ENCODE measurements around the gene PRSS38. TPM values are rescaled to one million over a fixed set of nuclear protein-coding genes. Genes with fewer than 3 reads are reported as not detected.

PRSS38 gene
- total RNA-seq: not detected in 2 replicates

DNA sequence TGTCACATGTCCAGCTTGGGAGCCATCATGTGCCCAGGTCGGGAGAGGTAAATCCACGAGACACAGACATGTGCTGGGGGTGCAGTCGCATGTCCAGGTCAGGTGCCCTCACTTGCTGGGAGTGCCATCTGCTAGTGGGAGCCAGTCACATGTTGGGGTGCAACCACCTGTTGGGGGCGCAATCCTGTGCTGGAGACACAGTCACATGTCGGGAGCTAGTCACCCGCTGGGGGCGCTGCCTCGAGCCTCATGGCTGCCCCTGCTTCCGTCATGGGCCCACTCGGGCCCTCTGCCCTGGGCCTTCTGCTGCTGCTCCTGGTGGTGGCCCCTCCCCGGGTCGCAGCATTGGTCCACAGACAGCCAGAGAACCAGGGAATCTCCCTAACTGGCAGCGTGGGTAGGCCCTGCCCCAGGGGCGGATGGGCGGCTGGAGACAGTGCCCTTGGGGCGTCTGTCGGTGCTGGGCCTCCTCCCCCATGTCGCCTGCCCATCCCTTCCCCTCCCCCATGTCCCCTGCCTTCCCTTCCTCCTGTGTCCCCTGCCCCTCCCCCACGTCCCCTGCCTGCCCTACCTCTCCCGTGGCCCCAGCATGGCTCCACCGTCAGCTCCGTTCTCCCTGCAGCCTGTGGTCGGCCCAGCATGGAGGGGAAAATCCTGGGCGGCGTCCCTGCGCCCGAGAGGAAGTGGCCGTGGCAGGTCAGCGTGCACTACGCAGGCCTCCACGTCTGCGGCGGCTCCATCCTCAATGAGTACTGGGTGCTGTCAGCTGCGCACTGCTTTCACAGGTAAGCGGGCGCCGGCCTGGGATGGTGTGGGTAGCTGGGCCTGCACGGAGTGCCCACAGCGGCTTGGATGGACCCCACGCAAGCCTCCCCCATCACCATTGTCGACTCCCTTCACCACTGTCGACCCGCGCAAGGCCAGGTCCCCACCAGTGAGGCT, at the start of gene PRSS38:
TSS of gene PRSS38 (plus strand) at position 208 of the 942 bp plus-strand sequence. CDS start at position 250, 42 bp downstream.
- H3K36me3 Mint-ChIP-seq (ENCODE audit: low read depth): no peaks in the 10 kb centered on the region
- intact Hi-C loops (cut with micrococcal nuclease): no loop called here

DNA sequence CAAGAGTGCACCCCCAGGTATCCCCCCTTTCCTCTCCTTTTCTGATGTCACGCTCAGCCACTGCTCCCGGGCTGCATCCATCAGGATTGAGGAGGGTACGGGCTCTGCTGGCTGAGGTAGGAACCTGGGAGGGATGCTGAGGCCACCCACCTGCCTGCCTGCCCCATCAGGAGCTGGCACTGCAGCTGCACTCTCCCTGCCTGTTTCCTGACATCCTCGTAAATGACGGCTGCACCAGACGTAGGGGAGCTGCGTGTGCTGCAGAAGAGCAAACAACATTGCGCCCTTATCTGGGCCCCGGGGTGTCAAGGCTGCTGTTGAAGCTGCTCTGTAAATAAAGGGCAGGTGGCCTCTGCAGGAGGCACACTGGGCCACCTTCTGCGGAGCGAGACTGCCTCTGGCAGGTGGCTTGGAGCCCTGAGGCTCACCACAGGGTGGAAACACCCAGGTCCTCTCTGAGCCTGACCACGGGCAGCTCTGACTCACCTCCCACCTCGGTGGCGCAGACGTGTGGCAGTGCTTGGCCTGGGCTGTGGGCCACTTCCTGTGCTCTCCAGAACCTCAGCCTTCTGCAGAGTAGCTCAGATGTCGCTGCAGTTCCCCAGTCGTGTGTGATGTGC, 49.4 kb upstream of the PRSS38 start:
- no peaks in the 10 kb centered on the region for H3K27me3 Mint-ChIP-seq (ENCODE audit: insufficient read depth)
- intact Hi-C loops (cut with micrococcal nuclease): loop anchor here (1.0 to 10.0 kb wide), 5 partner anchors 22 to 719 kb away; partner anchors contain the start of genes ARF1, JMJD4, RNF187 and SNAP47
- peak overlapping the region; percentile 74 for H3K27ac Mint-ChIP-seq
- peak; percentile 79 for DNase-seq (ENCODE audit: low spot score)
- H3K4me3 Mint-ChIP-seq: peak overlapping the region; percentile 53
- H3K4me1 Mint-ChIP-seq (ENCODE audit: low read depth): peaks cover 72% of the 10 kb centered on the region
- H3K9me3 Mint-ChIP-seq: no peaks in the 10 kb centered on the region
- peaks cover 39% of the 10 kb centered on the region for H3K36me3 Mint-ChIP-seq (ENCODE audit: low read depth)

More for the DNA sequence above, at the start of gene PRSS38:
- no peak for DNase-seq (ENCODE audit: low spot score)
- no peak within 1 kb of the TSS for H3K4me3 Mint-ChIP-seq
- H3K9me3 Mint-ChIP-seq: peaks cover 23% of the 10 kb centered on the region
- peaks cover 1% of the 10 kb centered on the region for H3K27me3 Mint-ChIP-seq (ENCODE audit: insufficient read depth)
- H3K4me1 Mint-ChIP-seq (ENCODE audit: low read depth): no peaks in the 10 kb centered on the region
- H3K27ac Mint-ChIP-seq: no peak within 1 kb of the TSS

DNA sequence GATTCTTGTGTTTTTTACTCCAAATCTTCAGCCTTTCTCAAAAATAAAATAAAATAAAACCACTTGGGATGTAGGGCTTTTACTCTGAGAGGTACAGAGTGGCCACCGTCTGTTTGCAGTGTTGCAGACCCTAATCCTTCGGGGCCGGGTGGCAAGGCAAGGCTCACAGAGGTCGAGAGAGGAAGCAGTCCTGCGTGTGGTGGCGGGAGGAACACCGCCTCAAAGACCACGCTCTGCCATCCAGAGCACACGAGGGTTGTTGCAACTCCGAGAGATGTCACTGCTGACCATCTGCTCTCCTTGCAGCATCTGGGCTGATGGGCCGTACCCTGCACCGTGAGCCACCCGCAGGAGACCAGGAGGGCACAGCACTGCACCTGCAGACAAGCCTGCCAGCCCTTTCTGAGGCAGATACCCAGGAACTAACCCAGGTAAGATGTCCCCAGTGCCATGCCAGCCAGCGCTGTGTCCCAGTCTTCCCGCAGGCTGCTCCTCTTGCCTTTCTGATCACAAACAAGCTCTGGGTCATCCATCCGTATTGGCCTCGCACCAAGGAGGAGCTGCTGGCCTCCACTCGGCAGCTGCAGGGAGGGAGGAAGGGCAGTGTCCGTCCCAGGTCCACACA, 48.7 kb upstream of the PRSS38 start:
- Mint-ChIP-seq H3K36me3 (ENCODE audit: low read depth) (peaks cover 33% of the 10 kb centered on the region), H3K27ac (peak overlapping the region; percentile 74), H3K27me3 (ENCODE audit: insufficient read depth) (no peaks in the 10 kb centered on the region), H3K4me3 (peak overlapping the region; percentile 53), H3K9me3 (no peaks in the 10 kb centered on the region), H3K4me1 (ENCODE audit: low read depth) (peaks cover 66% of the 10 kb centered on the region)
- intact Hi-C loops (cut with micrococcal nuclease): loop anchor here (1.0 to 10.0 kb wide), 5 partner anchors 22 to 718 kb away; partner anchors contain the start of genes ARF1, JMJD4, RNF187 and SNAP47
- DNase-seq (ENCODE audit: low spot score): no peak

DNA sequence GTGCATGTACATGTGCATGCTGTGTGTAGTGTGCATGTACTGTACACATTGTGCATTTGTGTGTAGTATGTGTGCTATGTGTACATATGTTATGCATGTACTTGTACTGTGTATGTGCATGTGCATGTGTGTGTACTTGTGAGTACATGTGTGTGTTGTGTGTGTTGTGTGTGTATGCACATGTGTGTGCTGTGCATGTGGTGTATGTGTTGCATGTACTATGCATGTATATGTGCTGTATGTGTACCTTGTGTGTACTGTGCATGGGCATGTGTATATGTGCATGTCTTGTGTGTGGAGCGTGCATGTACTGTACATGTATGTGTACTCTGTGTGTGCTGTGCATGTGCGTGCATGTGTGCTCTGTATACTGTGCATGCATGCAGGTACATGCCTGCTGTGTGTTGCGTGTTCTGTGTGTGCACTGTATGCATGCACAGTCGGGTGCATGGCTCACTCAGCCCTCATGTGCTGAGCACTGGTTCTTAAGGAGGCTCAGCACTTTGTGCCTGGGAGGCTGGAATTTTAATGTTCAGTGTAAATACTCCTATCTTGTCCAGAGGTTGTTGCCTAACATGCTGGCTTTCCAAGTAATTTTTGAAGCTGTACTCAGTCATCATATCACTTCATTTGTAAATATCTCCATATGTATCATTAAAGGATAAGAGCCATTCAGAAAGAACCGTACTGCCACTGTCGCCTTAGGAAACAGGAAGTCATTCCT, 47.9 kb upstream of the PRSS38 start:
- H3K9me3 Mint-ChIP-seq: no peaks in the 10 kb centered on the region
- peak overlapping the region; percentile 42 for H3K4me3 Mint-ChIP-seq
- H3K4me1 Mint-ChIP-seq (ENCODE audit: low read depth): peaks cover 58% of the 10 kb centered on the region
- no peak for DNase-seq (ENCODE audit: low spot score)
- H3K36me3 Mint-ChIP-seq (ENCODE audit: low read depth): peaks cover 36% of the 10 kb centered on the region
- no peaks in the 10 kb centered on the region for H3K27me3 Mint-ChIP-seq (ENCODE audit: insufficient read depth)
- peak overlapping the region; percentile 40 for H3K27ac Mint-ChIP-seq
- intact Hi-C loops (cut with micrococcal nuclease): loop anchor here (10.0 kb wide), 3 partner anchors 317 to 717 kb away; partner anchors contain the start of genes ARF1, RNF187 and TRIM11

DNA sequence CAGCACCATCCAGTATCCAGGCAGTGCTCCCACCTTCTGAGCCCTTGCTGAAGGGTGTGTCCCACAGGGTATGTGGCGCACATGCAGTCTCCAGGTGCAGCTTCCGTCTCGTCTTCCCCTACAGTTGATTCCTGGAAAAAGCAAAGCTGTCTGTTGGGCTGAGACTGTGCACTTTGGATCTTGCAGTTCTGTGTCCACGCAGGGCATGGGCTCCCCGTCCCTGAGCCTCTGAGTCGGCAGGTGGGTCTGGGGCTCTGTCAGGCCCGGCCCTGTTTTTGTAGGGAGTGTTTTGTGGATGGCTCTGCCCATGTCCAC, 47.4 kb upstream of the PRSS38 start:
- Mint-ChIP-seq H3K27ac (no peak overlapping the region), H3K36me3 (ENCODE audit: low read depth) (peaks cover 37% of the 10 kb centered on the region), H3K27me3 (ENCODE audit: insufficient read depth) (no peaks in the 10 kb centered on the region), H3K4me3 (peak overlapping the region; percentile 0), H3K9me3 (no peaks in the 10 kb centered on the region), H3K4me1 (ENCODE audit: low read depth) (peaks cover 53% of the 10 kb centered on the region)
- no peak for DNase-seq (ENCODE audit: low spot score)
- intact Hi-C loops (cut with micrococcal nuclease): loop anchor here (10.0 kb wide), 3 partner anchors 317 to 717 kb away; partner anchors contain the start of genes ARF1, RNF187 and TRIM11

GRCh38 chr1:227768640-227769039, 46.8 kb upstream of the PRSS38 start:
- H3K36me3 Mint-ChIP-seq (ENCODE audit: low read depth): peaks cover 37% of the 10 kb centered on the region
- H3K27ac Mint-ChIP-seq: no peak overlapping the region
- intact Hi-C loops (cut with micrococcal nuclease): loop anchor here (10.0 kb wide), 3 partner anchors 316 to 716 kb away; partner anchors contain the start of genes ARF1, RNF187 and TRIM11
- peaks cover 55% of the 10 kb centered on the region for H3K4me1 Mint-ChIP-seq (ENCODE audit: low read depth)
- H3K4me3 Mint-ChIP-seq: no peak overlapping the region
- DNase-seq (ENCODE audit: low spot score): no peak
- no peaks in the 10 kb centered on the region for H3K9me3 Mint-ChIP-seq
- H3K27me3 Mint-ChIP-seq (ENCODE audit: insufficient read depth): no peaks in the 10 kb centered on the region

GRCh38 chr1:227769047-227769935, 46.2 kb upstream of the PRSS38 start:
- intact Hi-C loops (cut with micrococcal nuclease): loop anchor here (10.0 kb wide), 3 partner anchors 316 to 716 kb away; partner anchors contain the start of genes ARF1, RNF187 and TRIM11

DNA sequence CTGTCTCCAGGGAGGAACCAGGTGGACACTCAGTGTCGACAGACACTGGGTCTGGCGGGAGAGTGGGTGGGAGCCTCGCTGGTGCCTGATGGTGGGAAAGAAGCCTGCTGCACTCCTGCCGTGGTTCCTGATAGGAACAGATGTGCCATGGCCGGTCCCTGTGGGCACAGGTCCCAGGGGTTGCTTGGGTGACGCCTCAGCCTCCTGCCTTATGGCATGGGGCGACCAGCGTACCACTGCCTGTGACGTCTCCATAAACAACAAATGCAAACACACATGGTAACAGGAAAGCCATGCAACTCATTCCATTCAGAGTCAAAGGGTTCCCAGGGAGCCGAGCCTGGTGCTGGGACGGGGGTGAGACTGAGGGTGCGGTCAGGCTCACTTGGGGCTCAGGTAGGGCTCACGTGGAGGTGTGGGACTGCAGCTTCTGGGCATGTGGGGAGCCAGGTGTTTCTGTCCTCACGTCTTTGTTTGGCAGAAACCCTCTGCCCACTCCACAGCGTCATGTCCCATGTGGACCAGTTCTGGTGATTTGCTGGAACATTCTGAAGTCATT, 45.5 kb upstream of the PRSS38 start:
- Mint-ChIP-seq H3K4me1 (ENCODE audit: low read depth) (peaks cover 57% of the 10 kb centered on the region), H3K9me3 (no peaks in the 10 kb centered on the region)

More at GRCh38 chr1:227769047-227769935, 46.2 kb upstream of the PRSS38 start:
- H3K27me3 Mint-ChIP-seq (ENCODE audit: insufficient read depth): no peaks in the 10 kb centered on the region
- no peaks in the 10 kb centered on the region for H3K9me3 Mint-ChIP-seq
- peaks cover 36% of the 10 kb centered on the region for H3K36me3 Mint-ChIP-seq (ENCODE audit: low read depth)
- DNase-seq (ENCODE audit: low spot score): no peak
- peaks cover 55% of the 10 kb centered on the region for H3K4me1 Mint-ChIP-seq (ENCODE audit: low read depth)
- no peak overlapping the region for H3K27ac Mint-ChIP-seq
- no peak overlapping the region for H3K4me3 Mint-ChIP-seq

DNA sequence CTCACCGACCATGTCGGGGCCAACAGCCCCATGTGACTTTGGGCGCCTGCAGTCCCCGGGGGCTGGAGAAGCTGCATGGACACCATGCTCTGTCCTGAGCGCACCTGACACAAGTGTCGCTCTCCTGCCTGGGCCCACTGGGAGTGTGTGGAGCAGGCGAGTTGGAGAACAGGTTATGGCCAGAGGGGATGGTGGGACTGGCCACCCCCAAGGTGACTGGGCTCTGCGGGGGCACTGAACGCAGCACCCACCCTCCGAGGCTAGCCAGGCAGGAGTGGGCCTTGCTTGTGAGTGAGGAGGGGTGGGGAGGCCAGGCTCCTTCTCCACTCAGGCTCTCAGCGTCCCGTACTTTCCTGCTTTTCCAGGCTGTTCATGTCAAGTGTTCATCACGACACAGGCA, 44.7 kb upstream of the PRSS38 start:
- Mint-ChIP-seq H3K27me3 (ENCODE audit: insufficient read depth) (no peaks in the 10 kb centered on the region), H3K4me1 (ENCODE audit: low read depth) (peaks cover 49% of the 10 kb centered on the region), H3K9me3 (no peaks in the 10 kb centered on the region), H3K27ac (no peak overlapping the region), H3K36me3 (ENCODE audit: low read depth) (peaks cover 35% of the 10 kb centered on the region), H3K4me3 (no peak overlapping the region)
- no peak for DNase-seq (ENCODE audit: low spot score)
- intact Hi-C loops (cut with micrococcal nuclease): no loop called here

More for the DNA sequence above, 45.5 kb upstream of the PRSS38 start:
- peaks cover 35% of the 10 kb centered on the region for H3K36me3 Mint-ChIP-seq (ENCODE audit: low read depth)
- DNase-seq (ENCODE audit: low spot score): no peak
- intact Hi-C loops (cut with micrococcal nuclease): loop anchor here (10.0 kb wide), 3 partner anchors 315 to 715 kb away; partner anchors contain the start of genes ARF1, RNF187 and TRIM11
- no peaks in the 10 kb centered on the region for H3K27me3 Mint-ChIP-seq (ENCODE audit: insufficient read depth)
- H3K4me3 Mint-ChIP-seq: no peak overlapping the region
- no peak overlapping the region for H3K27ac Mint-ChIP-seq

DNA sequence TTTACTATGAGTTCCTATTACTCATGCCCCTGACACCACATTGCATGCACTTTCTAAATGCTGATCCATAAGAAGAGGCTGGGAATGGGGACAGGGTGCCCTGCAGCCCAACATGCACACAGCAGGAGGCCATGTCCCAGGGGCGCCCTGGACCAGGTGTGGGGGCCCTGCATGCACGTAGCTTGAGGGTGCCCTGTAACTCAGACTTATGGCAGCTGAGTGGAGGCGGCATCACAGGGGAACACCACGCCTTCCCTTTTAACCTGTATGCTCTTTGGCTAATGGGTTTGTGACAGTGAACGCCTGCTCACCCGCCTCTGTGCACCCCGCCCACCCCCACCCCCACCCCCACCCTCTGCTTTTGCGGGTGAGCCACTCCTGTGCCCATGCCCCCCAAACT, 44.1 kb upstream of the PRSS38 start:
- H3K9me3 Mint-ChIP-seq: no peaks in the 10 kb centered on the region
- H3K27ac Mint-ChIP-seq: no peak overlapping the region
- peaks cover 39% of the 10 kb centered on the region for H3K36me3 Mint-ChIP-seq (ENCODE audit: low read depth)
- no peaks in the 10 kb centered on the region for H3K27me3 Mint-ChIP-seq (ENCODE audit: insufficient read depth)
- H3K4me1 Mint-ChIP-seq (ENCODE audit: low read depth): peaks cover 48% of the 10 kb centered on the region
- no peak for DNase-seq (ENCODE audit: low spot score)
- H3K4me3 Mint-ChIP-seq: no peak overlapping the region
- intact Hi-C loops (cut with micrococcal nuclease): no loop called here

DNA sequence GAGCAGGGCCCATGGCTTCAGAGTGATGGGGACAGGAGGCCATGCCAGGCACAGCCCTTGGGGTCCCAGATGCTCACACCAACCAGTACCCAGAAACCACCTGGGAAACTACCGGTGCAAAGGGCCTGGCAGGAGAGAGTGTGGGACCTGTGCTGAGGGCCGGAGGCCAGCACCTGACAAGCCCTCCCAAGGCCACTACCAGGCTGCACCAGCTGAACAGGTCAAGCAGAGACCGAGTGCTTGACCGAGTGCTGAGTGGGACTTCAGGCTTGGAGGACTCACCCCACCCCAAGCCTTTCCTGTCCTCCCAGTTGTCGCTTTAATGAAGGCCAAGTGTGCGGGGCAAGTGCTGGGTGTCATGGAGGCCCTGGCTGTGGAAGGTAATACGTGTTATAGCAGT, 43.7 kb upstream of the PRSS38 start:
- Mint-ChIP-seq H3K4me3 (no peak overlapping the region), H3K36me3 (ENCODE audit: low read depth) (peaks cover 39% of the 10 kb centered on the region), H3K27ac (no peak overlapping the region), H3K27me3 (ENCODE audit: insufficient read depth) (no peaks in the 10 kb centered on the region), H3K4me1 (ENCODE audit: low read depth) (peaks cover 45% of the 10 kb centered on the region), H3K9me3 (no peaks in the 10 kb centered on the region)
- DNase-seq (ENCODE audit: low spot score): no peak
- intact Hi-C loops (cut with micrococcal nuclease): no loop called here

All from activated T-helper 1 cell treated with anti-CD3 and anti-CD28 coated beads, Interleukin-12 subunit alpha, Interleukin-12 subunit beta, Interleukin-2, Interleukin-4 antibody, amounts not matched to agents 30 ng/mL and 10 ng/mL and 1 ng/mL, durations not matched to agents 14 hours and 24 hours and 36 hours (primary cell).